NCI-H187 treated with DMSO at 0.1 percent for 48 hours (cell line): Measurements from ENCODE around the gene FH.

Source experiments
- DNase-seq: peaks from one replicate; lab custom pipeline; 2025; lab: John Stamatoyannopoulos, UW

The FH gene

GRCh38 chr1:241457421-241457820 lies 62.1 kb downstream of the FH start:
- no peak for DNase-seq

GRCh38 chr1:241456743-241457142 lies 62.8 kb downstream of the FH start:
- DNase-seq, result no peak

- DNase-seq, result no peak
Observed at GRCh38 chr1:241453732-241454131, 65.8 kb downstream of the FH start.

GRCh38 chr1:241451956-241452355 lies 67.6 kb downstream of the FH start:
- DNase-seq, result no peak
